Measurements from ENCODE around the gene CDC14B. TPM values are rescaled to one million over a fixed set of nuclear protein-coding genes. Genes with fewer than 3 reads are reported as not detected.
"Not testable (repeated sequence)": the region's sequence is repeated elsewhere in the genome, so short reads cannot be mapped to it uniquely, and the experiment has no call there.

The CDC14B gene
- total RNA-seq, 2 donors from 2014 or later = 5.9 to 16.4 TPM

DNA sequence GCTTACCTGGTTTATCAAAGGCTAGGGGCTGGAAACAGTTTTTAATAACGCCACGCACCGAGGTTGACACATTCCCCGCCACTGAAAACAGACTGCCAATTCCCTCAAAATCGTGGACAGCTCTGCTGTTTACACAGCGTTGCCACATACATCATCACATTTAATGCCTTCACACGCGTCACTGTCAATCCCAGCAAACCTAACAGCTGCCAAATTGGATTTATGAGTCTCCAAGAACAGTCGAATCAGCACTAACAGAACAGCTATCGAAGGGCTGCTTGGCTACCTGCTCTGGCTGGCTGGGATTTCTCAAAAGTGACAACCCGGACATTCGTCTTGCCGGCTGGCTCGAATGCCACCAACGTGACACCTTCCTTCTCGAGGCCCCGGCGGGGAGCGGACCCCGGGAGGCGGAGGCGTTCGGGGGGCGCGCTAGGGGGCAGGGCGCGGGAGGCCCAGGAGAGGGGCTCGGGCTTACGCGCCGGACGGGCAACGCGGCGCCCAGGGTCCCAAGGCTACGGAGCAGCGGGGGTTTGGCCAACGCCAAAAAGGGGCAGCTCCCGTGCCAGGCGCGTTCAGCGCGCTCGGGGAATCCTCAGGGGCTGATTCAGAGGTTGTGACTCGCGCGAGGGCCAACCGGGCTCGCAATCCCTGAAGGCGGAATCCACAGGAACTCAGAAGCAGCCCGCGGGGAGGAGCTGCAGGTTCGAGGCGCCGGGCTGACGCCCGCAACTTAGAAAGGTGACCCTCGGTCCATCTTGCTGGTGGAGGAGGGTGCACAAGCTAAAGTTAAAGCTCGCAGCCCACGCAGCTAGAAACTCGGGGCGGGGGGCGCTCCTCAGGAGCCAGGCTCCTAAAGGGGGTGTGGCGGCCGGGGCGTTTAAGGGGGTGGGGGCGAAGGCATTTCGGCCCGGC is 1.2 kb downstream of the CDC14B start:
- ATAC-seq = no peak
- peak; percentile 8 to 20 (median 16) for DNase-seq
- no peaks in the 10 kb centered on the region for H3K9me3 ChIP-seq (ENCODE audit: control insufficient read depth, low read length, poor library complexity, severe bottlenecking)
- Mint-ChIP-seq H3K4me3 (peak overlapping the region; percentile 76), H3K4me1 (peaks cover 3% of the 10 kb centered on the region), H3K27me3 (peaks cover 59% of the 10 kb centered on the region), H3K36me3 (ENCODE audit: low read depth) (no peaks in the 10 kb centered on the region), H3K27ac (peak overlapping the region; percentile 3)

- DNase-seq (no peak), ATAC-seq (no peak)
- no peaks in the 10 kb centered on the region for H3K36me3 Mint-ChIP-seq (ENCODE audit: low read depth)
- H3K4me1 Mint-ChIP-seq = peaks cover 3% of the 10 kb centered on the region
- no peak overlapping the region for H3K27ac Mint-ChIP-seq
- peaks cover 68% of the 10 kb centered on the region for H3K27me3 Mint-ChIP-seq
- H3K9me3 ChIP-seq (ENCODE audit: control insufficient read depth, low read length, poor library complexity, severe bottlenecking) = no peaks in the 10 kb centered on the region
- peak overlapping the region; percentile 76 for H3K4me3 Mint-ChIP-seq
Observed at GRCh38 chr9:96617439-96618185, 2.0 kb downstream of the CDC14B start.

GRCh38 chr9:96616817-96617438 is 2.7 kb downstream of the CDC14B start:
- H3K9me3 ChIP-seq (ENCODE audit: control insufficient read depth, low read length, poor library complexity, severe bottlenecking) = no peaks in the 10 kb centered on the region
- H3K27ac Mint-ChIP-seq = no peak overlapping the region
- ATAC-seq = no peak
- no peak for DNase-seq
- no peaks in the 10 kb centered on the region for H3K36me3 Mint-ChIP-seq (ENCODE audit: low read depth)
- H3K4me3 Mint-ChIP-seq = peak overlapping the region; percentile 62
- H3K27me3 Mint-ChIP-seq = peaks cover 68% of the 10 kb centered on the region
- peaks cover 3% of the 10 kb centered on the region for H3K4me1 Mint-ChIP-seq

- H3K9me3 ChIP-seq (ENCODE audit: control insufficient read depth, low read length, poor library complexity, severe bottlenecking) = no peaks in the 10 kb centered on the region
- Mint-ChIP-seq H3K27me3 (peaks cover 70% of the 10 kb centered on the region), H3K4me1 (peaks cover 3% of the 10 kb centered on the region), H3K27ac (no peak overlapping the region), H3K36me3 (ENCODE audit: low read depth) (no peaks in the 10 kb centered on the region), H3K4me3 (no peak overlapping the region)
- ATAC-seq = no peak
- no peak for DNase-seq
Observed at GRCh38 chr9:96615411-96615810, 4.2 kb downstream of the CDC14B start.

DNA sequence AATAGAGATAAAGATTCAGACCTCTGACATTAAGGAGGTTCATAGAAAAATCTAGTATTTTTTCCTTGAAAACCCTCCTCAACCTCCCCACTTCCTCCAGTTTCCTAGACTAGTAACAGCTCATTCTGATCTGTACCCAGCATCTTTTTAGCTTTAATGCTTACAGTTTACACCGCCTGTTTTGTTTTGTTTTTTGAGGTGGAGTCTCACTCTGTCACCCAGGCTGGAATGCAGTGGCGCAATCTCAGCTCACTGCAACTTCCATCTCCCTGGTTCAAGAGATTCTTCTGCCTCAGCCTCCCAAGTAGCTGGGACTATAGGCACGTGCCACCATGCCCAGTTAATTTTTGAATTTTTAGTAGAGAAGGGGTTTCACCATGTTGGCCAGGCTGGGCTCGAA is 5.0 kb downstream of the CDC14B start:
- peaks cover 67% of the 10 kb centered on the region for H3K27me3 Mint-ChIP-seq
- DNase-seq = not testable (repeated sequence)

DNA sequence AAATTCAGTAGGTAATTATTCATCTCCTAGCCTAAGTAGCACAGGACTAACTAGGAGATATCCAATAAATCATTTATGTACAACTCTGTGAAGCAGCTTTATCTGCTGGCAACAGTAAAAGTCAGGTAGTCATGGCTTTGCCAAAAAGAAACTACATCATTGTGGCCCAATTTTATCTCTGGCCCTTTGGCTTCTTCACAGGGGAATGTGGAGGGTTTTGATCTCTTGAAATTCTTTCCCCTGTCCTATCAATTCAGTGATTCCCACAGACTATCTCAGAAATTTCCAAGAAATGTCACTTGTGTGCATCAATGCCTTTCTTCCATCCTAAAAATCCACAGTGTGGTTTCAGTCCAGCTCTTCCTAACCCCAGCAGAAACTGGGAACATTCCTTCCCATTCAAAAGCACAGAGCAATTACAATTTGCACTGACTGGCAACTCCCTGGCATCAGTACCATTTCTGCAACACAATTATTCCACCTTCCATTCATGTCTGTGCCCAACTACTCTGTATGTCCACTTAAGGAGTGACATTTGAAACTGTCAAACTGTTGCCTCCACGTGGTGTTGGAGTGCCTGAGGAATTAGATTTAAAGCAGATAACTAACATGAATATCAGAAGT is 6.6 kb downstream of the CDC14B start:
- no peak for ATAC-seq
- Mint-ChIP-seq H3K27me3 (peaks cover 75% of the 10 kb centered on the region), H3K4me1 (peaks cover under 1% of the 10 kb centered on the region), H3K4me3 (no peak overlapping the region), H3K36me3 (ENCODE audit: low read depth) (no peaks in the 10 kb centered on the region), H3K27ac (no peak overlapping the region)
- no peaks in the 10 kb centered on the region for H3K9me3 ChIP-seq (ENCODE audit: control insufficient read depth, low read length, poor library complexity, severe bottlenecking)
- no peak for DNase-seq

More for the DNA sequence above, 5.0 kb downstream of the CDC14B start:
- H3K9me3 ChIP-seq (ENCODE audit: control insufficient read depth, low read length, poor library complexity, severe bottlenecking); H3K36me3 Mint-ChIP-seq (ENCODE audit: low read depth); H3K4me1 Mint-ChIP-seq; H3K27ac Mint-ChIP-seq; ATAC-seq; H3K4me3 Mint-ChIP-seq: not testable (repeated sequence)

DNA sequence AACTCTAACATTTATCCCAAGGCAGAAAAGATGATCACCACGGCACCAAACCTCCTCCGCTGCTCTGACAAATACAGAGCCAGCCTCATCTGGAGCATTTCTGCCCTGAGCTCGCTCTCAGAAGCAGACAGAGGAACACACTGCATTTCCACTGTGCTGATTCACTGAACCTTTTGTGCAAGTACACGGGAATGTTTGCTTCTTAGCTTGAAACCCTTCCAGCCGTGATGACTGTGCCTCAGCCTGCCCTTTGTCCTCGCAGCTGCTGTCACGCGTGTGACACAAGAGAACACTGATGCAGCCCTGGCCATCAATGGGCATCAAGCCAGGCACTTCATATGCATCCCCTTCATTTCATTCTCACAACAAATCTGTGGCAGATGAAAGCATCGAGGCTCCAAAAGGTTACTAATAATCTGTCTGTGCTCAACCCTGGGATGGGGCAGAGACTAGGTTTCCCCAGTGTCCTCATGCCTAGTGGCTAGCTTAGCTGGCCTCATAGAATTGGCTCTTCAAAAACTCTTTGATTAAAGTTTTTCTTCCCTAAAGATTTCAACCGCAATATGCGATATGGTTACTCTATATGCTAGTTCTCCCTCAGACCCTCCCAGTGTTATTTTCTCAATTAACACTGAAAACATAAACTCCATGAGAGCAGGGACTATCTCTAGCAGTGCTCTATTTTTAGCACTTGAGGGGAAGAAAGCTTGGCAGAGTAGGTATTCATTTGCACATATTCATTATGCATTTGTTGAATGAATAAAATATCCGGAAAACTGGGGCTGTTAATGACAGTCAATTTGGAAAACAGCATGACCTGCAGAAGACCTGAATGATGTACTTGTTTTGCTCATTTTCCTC is 7.3 kb downstream of the CDC14B start:
- DNase-seq (no peak), ATAC-seq (no peak)
- Mint-ChIP-seq H3K27ac (no peak overlapping the region), H3K4me3 (no peak overlapping the region), H3K27me3 (peaks cover 74% of the 10 kb centered on the region), H3K4me1 (no peaks in the 10 kb centered on the region), H3K36me3 (ENCODE audit: low read depth) (no peaks in the 10 kb centered on the region)
- H3K9me3 ChIP-seq (ENCODE audit: control insufficient read depth, low read length, poor library complexity, severe bottlenecking) = no peaks in the 10 kb centered on the region

- peaks cover under 1% of the 10 kb centered on the region for H3K4me1 Mint-ChIP-seq
- no peaks in the 10 kb centered on the region for H3K9me3 ChIP-seq (ENCODE audit: control insufficient read depth, low read length, poor library complexity, severe bottlenecking)
- no peaks in the 10 kb centered on the region for H3K36me3 Mint-ChIP-seq (ENCODE audit: low read depth)
- DNase-seq = no peak
- no peak overlapping the region for H3K4me3 Mint-ChIP-seq
- H3K27me3 Mint-ChIP-seq = peaks cover 68% of the 10 kb centered on the region
- H3K27ac Mint-ChIP-seq = no peak overlapping the region
- no peak for ATAC-seq
Observed at GRCh38 chr9:96611302-96611701, 8.3 kb downstream of the CDC14B start.

GRCh38 chr9:96609732-96610131 is 9.9 kb downstream of the CDC14B start:
- ATAC-seq (no peak), DNase-seq (no peak)
- H3K27ac Mint-ChIP-seq = no peak overlapping the region
- no peaks in the 10 kb centered on the region for H3K36me3 Mint-ChIP-seq (ENCODE audit: low read depth)
- H3K9me3 ChIP-seq (ENCODE audit: control insufficient read depth, low read length, poor library complexity, severe bottlenecking) = no peaks in the 10 kb centered on the region
- peaks cover 59% of the 10 kb centered on the region for H3K27me3 Mint-ChIP-seq
- peaks cover 2% of the 10 kb centered on the region for H3K4me1 Mint-ChIP-seq
- H3K4me3 Mint-ChIP-seq = no peak overlapping the region

DNA sequence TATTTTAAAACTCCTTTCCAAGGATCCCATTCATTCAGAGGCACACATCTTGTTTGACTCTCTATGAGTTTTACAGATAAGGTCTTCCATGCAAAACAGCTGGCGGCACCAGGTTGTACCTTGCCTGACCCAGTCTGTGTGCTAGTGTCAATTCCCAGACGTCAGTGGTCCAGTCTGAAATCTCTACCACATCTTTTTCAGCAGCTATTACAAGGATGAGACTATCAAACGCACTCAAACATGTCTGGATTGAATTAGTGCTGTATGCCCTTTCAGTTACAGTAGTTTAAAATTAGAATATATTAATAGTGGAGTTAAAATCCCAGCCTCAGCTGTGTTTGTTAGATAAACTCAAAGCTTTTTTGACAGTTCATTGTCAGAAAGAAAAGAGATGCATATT is 11.7 kb downstream of the CDC14B start:
- no peak overlapping the region for H3K27ac Mint-ChIP-seq
- H3K9me3 ChIP-seq (ENCODE audit: control insufficient read depth, low read length, poor library complexity, severe bottlenecking) = no peaks in the 10 kb centered on the region
- no peak for DNase-seq
- H3K27me3 Mint-ChIP-seq = peaks cover 49% of the 10 kb centered on the region
- no peak overlapping the region for H3K4me3 Mint-ChIP-seq
- H3K36me3 Mint-ChIP-seq (ENCODE audit: low read depth) = no peaks in the 10 kb centered on the region
- H3K4me1 Mint-ChIP-seq = peaks cover 2% of the 10 kb centered on the region
- no peak for ATAC-seq

GRCh38 chr9:96605328-96605727 is 14.3 kb downstream of the CDC14B start:
- H3K27ac Mint-ChIP-seq = no peak overlapping the region
- ATAC-seq = no peak
- H3K36me3 Mint-ChIP-seq (ENCODE audit: low read depth) = no peaks in the 10 kb centered on the region
- DNase-seq = no peak
- H3K4me1 Mint-ChIP-seq = peaks cover 2% of the 10 kb centered on the region
- H3K27me3 Mint-ChIP-seq = peaks cover 25% of the 10 kb centered on the region
- no peak overlapping the region for H3K4me3 Mint-ChIP-seq
- H3K9me3 ChIP-seq (ENCODE audit: control insufficient read depth, low read length, poor library complexity, severe bottlenecking) = no peaks in the 10 kb centered on the region

DNA sequence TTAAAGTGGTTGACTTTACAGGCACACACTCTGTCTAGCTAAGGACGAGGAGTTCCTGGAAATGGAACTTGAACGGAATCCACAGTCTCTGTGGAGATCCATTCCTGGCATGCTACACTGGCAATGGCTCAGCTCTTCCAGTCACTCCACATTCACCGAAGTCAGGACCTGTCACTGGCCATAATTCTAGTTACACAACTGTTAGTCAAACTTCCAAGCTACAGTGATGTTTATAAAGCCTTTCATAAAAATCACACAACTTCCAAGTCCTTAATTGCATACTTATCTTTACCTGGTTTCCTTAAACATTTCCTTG is 15.7 kb downstream of the CDC14B start:
- H3K27ac Mint-ChIP-seq = no peak overlapping the region
- peaks cover 21% of the 10 kb centered on the region for H3K27me3 Mint-ChIP-seq
- DNase-seq (no peak), ATAC-seq (no peak)
- H3K4me3 Mint-ChIP-seq = no peak overlapping the region
- H3K9me3 ChIP-seq (ENCODE audit: control insufficient read depth, low read length, poor library complexity, severe bottlenecking) = no peaks in the 10 kb centered on the region
- H3K36me3 Mint-ChIP-seq (ENCODE audit: low read depth) = no peaks in the 10 kb centered on the region
- H3K4me1 Mint-ChIP-seq = peaks cover 2% of the 10 kb centered on the region

Data from T-helper 17 cell (primary cell).